GM10248 (cell line): ENCODE measurements around the gene ZDHHC22.
"Not testable (repeated sequence)": the region's sequence is repeated elsewhere in the genome, so short reads cannot be mapped to it uniquely, and the experiment has no call there.

Experiments
- CTCF ChIA-PET: fragments of 300-600 bp; sonication (Branson Sonifier 250); formaldehyde crosslinking; extraction: SDS; loops from one replicate; lab custom pipeline; 2021; ENCODE audit warnings: antibody characterized with exemption; lab: Yijun Ruan, JAX
- POLR2A ChIA-PET: fragments of 350-650 bp; sonication (Branson Sonifier 250); formaldehyde crosslinking; extraction: SDS; loops from one replicate; lab custom pipeline; 2020; ENCODE audit warnings: antibody characterized with exemption; lab: Yijun Ruan, JAX
- DNase-seq: peaks from one replicate; pipeline ENCODE4 v3.0.0; 2012; ENCODE audit errors: extremely low spot score
- CTCF ChIP-seq: IDR thresholded peaks from 2 replicates; pipeline ENCODE4 v1.5.1; 2012; ENCODE audit warnings: mild to moderate bottlenecking, low read depth; ENCODE audit errors: extremely low read depth, missing control alignments, control extremely low read depth

ZDHHC22 gene

GRCh38 chr14:77177702-77178101, 36.1 kb upstream of the ZDHHC22 start:
- no peak for TF ChIP-seq CTCF
- DNase-seq, result no peak
- ChIA-PET CTCF (no interaction called here), POLR2A (no interaction called here)

- DNase-seq, result no peak
- CTCF ChIA-PET, result no interaction called here
- POLR2A ChIA-PET, result no interaction called here
- TF ChIP-seq CTCF, result no peak
Observed at GRCh38 chr14:77175843-77176242, 34.3 kb upstream of the ZDHHC22 start.

- POLR2A ChIA-PET, result not testable (repeated sequence)
Observed at GRCh38 chr14:77173911-77174617, 32.5 kb upstream of the ZDHHC22 start.

GRCh38 chr14:77172916-77173315, 31.3 kb upstream of the ZDHHC22 start:
- TF ChIP-seq CTCF, result no peak
- ChIA-PET CTCF (interaction anchor here (1.0 to 1.6 kb wide), 2 partner anchors 11 to 22 kb away, joined by 3 read pairs; no protein-coding TSS in a partner anchor), POLR2A (no interaction called here)
- no peak for DNase-seq

More at GRCh38 chr14:77173911-77174617, 32.5 kb upstream of the ZDHHC22 start:
- DNase-seq, CTCF ChIA-PET: not testable (repeated sequence)

- CTCF ChIA-PET, result no interaction called here
- DNase-seq, result no peak
- POLR2A ChIA-PET, result no interaction called here
- TF ChIP-seq CTCF, result no peak
Observed at GRCh38 chr14:77170045-77170444, 28.5 kb upstream of the ZDHHC22 start.

- DNase-seq, result no peak
- POLR2A ChIA-PET, result no interaction called here
- CTCF ChIA-PET, result interaction anchor here (1.6 kb wide), 1 partner anchor 451 kb away, joined by 3 read pairs; no protein-coding TSS in a partner anchor
- no peak for TF ChIP-seq CTCF
Observed at GRCh38 chr14:77161011-77161410, 19.4 kb upstream of the ZDHHC22 start.

- DNase-seq, result no peak
- CTCF ChIA-PET, result interaction anchor here (1.5 kb wide), 1 partner anchor 16 kb away, joined by 3 read pairs; no protein-coding TSS in a partner anchor
- POLR2A ChIA-PET, result no interaction called here
- TF ChIP-seq CTCF, result no peak
Observed at GRCh38 chr14:77158882-77159255, 17.3 kb upstream of the ZDHHC22 start.
